ENCODE data around the gene DOK1. TPM values are rescaled to one million over a fixed set of nuclear protein-coding genes. Genes with fewer than 3 reads are reported as not detected.
A peak's percentile ranks its signal among the peaks of the same experiment; 100 is the strongest.

The DOK1 gene
- total RNA-seq, 1 experiment from 2014 or later = 6.2 TPM

DNA sequence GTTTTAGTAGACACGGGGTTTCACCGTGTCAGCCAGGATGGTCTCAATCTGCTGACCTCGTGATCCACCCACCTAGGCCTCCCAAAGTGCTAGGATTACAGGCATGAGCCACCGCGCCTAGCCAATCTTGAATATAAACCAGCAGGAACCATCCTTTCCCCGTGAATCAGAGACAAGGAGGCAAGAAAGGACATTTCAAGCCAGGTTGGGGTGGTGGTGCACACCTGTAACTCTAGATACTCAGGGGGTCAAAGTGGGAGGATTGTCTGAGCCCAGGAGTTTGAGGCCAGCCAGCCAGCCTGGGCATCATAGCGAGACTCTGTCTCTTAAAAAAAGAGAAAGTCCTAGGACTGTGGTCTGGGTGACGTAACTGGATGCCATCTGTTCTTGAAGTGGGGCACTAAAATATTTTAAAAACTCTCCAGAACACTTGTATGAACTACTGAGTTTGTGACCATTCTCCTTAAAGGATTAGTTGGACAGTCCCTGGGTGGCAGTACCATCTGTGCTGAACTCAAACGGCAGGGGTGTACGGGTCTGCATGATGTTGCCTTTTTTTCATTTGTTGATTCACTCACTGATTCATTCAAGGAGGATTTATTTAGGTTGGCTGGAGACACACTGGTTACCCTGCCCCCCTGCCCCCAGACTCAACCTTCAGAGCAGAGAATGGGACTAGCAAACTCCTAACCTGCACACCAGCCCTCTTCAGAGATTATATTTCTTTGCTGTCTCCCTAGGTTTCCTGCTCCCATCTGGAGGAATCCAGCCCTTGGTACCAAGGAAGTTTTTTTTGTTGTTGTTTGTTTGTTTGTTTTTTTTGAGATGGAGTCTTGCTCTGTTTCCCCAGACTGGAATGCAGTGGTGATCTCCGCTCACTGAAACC lies 43.2 kb upstream of the DOK1 start:
- ATAC-seq (no peak), DNase-seq (ENCODE audit: low read depth, low spot score) (no peak)
- intact Hi-C loops (cut with micrococcal nuclease; ENCODE audit: unreplicated experiment) = no loop called here
- Histone ChIP-seq H3K4me1 (ENCODE audit: control insufficient read depth, insufficient read depth, low read length) (peaks cover 4% of the 10 kb centered on the region), H3K36me3 (ENCODE audit: control insufficient read depth, insufficient read depth, low read length) (peaks cover 4% of the 10 kb centered on the region; the same call in 1 of the 2 replicates), H3K9me3 (ENCODE audit: control insufficient read depth, insufficient read depth, low read depth, low read length) (no peaks in the 10 kb centered on the region), H3K27me3 (ENCODE audit: control insufficient read depth, insufficient read depth, low read length) (no peaks in the 10 kb centered on the region), H3K4me3 (ENCODE audit: low read depth in 2 of 2, low read length in 2 of 2) (no peak overlapping the region), H3K27ac (ENCODE audit: low read length) (no peak overlapping the region)
- ChIA-PET POLR2A (no interaction called here), CTCF (no interaction called here)
- no TSS peak for BruUV-seq (replicated peaks)
- no peak for TF ChIP-seq TCF7L2 (IDR thresholded peaks at IDR 0.05; ENCODE audit: low read depth, low read length)
- TF ChIP-seq, protein P1, sequence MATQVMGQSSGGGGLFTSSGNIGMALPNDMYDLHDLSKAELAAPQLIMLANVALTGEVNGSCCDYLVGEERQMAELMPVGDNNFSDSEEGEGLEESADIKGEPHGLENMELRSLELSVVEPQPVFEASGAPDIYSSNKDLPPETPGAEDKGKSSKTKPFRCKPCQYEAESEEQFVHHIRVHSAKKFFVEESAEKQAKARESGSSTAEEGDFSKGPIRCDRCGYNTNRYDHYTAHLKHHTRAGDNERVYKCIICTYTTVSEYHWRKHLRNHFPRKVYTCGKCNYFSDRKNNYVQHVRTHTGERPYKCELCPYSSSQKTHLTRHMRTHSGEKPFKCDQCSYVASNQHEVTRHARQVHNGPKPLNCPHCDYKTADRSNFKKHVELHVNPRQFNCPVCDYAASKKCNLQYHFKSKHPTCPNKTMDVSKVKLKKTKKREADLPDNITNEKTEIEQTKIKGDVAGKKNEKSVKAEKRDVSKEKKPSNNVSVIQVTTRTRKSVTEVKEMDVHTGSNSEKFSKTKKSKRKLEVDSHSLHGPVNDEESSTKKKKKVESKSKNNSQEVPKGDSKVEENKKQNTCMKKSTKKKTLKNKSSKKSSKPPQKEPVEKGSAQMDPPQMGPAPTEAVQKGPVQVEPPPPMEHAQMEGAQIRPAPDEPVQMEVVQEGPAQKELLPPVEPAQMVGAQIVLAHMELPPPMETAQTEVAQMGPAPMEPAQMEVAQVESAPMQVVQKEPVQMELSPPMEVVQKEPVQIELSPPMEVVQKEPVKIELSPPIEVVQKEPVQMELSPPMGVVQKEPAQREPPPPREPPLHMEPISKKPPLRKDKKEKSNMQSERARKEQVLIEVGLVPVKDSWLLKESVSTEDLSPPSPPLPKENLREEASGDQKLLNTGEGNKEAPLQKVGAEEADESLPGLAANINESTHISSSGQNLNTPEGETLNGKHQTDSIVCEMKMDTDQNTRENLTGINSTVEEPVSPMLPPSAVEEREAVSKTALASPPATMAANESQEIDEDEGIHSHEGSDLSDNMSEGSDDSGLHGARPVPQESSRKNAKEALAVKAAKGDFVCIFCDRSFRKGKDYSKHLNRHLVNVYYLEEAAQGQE (IDR thresholded peaks at IDR 0.05; ENCODE audit: insufficient read depth in 1 of 2, low read depth in 2 of 2, low read length in 1 of 2) = no peak
- TF ChIP-seq POLR2AphosphoS5 (IDR thresholded peaks at IDR 0.05; ENCODE audit: low read depth, low read length) = no peak
- in situ Hi-C loops (cut with HindIII; ENCODE audit: low pct_unique_long_range_greater_than_20kb, low sequenced_read_pairs) = no loop called here

DNA sequence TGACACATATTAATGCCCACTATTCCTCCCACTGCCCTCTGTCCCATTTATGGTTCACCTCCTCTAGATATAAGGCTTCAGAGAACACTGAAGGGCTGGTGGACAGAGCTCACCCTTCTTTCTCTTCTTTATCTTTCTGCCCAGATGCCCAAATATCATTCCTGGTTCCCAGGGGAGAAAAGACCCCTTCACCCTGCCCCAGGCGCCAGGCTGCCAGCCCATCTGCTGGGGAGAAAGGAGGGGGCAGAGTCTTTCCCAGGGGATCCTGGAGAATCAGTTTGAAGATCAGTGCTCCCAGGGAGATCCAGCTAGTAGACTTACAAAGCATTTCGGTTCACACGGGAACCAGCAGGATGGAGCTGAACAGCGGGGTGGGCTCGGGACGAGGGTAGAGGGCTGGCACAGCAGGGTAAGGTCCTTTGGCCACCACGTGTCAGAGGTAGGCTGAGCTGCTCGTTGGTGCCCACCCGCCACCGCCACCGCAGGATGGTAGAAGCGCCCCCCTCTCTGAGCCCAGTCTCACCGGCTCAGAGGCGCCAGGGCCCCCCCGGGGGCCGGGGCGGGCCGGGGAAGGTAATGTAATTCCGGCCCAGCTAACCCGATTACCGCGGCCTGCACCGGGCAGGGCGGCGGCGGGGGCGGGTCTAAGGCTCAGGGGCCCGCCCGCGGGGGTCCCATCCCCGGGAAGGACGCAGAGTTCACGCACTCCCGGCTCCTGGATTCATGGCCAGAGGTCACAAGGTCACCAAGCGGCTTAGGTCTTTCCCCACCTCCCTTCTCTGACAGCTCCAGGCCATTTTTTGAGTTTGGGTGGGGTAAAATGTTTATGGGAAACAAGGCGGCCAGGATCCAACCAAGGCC lies 41.5 kb upstream of the DOK1 start:
- BruUV-seq (replicated peaks) = no TSS peak
- TF ChIP-seq, protein P2, sequence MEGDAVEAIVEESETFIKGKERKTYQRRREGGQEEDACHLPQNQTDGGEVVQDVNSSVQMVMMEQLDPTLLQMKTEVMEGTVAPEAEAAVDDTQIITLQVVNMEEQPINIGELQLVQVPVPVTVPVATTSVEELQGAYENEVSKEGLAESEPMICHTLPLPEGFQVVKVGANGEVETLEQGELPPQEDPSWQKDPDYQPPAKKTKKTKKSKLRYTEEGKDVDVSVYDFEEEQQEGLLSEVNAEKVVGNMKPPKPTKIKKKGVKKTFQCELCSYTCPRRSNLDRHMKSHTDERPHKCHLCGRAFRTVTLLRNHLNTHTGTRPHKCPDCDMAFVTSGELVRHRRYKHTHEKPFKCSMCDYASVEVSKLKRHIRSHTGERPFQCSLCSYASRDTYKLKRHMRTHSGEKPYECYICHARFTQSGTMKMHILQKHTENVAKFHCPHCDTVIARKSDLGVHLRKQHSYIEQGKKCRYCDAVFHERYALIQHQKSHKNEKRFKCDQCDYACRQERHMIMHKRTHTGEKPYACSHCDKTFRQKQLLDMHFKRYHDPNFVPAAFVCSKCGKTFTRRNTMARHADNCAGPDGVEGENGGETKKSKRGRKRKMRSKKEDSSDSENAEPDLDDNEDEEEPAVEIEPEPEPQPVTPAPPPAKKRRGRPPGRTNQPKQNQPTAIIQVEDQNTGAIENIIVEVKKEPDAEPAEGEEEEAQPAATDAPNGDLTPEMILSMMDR (IDR thresholded peaks at IDR 0.05) = no peak
- TF ChIP-seq, protein P1 (IDR thresholded peaks at IDR 0.05; ENCODE audit: insufficient read depth in 1 of 2, low read depth in 2 of 2, low read length in 1 of 2) = no peak
- TF ChIP-seq SIN3A (IDR thresholded peaks at IDR 0.05; ENCODE audit: borderline replicate concordance, insufficient read depth, low read depth, low read length) (no peak), TCF7L2 (IDR thresholded peaks at IDR 0.05; ENCODE audit: low read depth, low read length) (no peak), POLR2AphosphoS5 (IDR thresholded peaks at IDR 0.05; ENCODE audit: low read depth, low read length) (no peak)
- no peak for ATAC-seq
- Histone ChIP-seq H3K27ac (ENCODE audit: low read length) (no peak overlapping the region), H3K9me3 (ENCODE audit: control insufficient read depth, insufficient read depth, low read depth, low read length) (no peaks in the 10 kb centered on the region), H3K36me3 (ENCODE audit: control insufficient read depth, insufficient read depth, low read length) (peaks cover under 1% of the 10 kb centered on the region; the same call in 1 of the 2 replicates), H3K4me1 (ENCODE audit: control insufficient read depth, insufficient read depth, low read length) (peaks cover 4% of the 10 kb centered on the region), H3K27me3 (ENCODE audit: control insufficient read depth, insufficient read depth, low read length) (no peaks in the 10 kb centered on the region), H3K4me3 (ENCODE audit: low read depth in 2 of 2, low read length in 2 of 2) (peak overlapping the region in 1 of 2 experiments; percentile 37; a peak in 1 of 4 replicates)
- CTCF ChIA-PET = no interaction called here
- in situ Hi-C loops (cut with HindIII; ENCODE audit: low pct_unique_long_range_greater_than_20kb, low sequenced_read_pairs) = no loop called here
- DNase-seq (ENCODE audit: low read depth, low spot score) = no peak
- intact Hi-C loops (cut with micrococcal nuclease; ENCODE audit: unreplicated experiment) = no loop called here
- POLR2A ChIA-PET = no interaction called here

Data from Panc1 (cell line).